HG02840 (cell line): Measurements from ENCODE around the gene SIDT1.
A peak's percentile ranks its signal among the peaks of the same experiment; 100 is the strongest.

Experiments used
- ATAC-seq: cut with Tn5 transposase; IDR thresholded peaks from one replicate; pipeline ENCODE4 v1.9.1; 2021; ENCODE audit warnings: mild to moderate bottlenecking, moderate library complexity, moderate number of reproducible peaks; ENCODE audit not compliant: unreplicated experiment, low FRiP score

Gene SIDT1

DNA sequence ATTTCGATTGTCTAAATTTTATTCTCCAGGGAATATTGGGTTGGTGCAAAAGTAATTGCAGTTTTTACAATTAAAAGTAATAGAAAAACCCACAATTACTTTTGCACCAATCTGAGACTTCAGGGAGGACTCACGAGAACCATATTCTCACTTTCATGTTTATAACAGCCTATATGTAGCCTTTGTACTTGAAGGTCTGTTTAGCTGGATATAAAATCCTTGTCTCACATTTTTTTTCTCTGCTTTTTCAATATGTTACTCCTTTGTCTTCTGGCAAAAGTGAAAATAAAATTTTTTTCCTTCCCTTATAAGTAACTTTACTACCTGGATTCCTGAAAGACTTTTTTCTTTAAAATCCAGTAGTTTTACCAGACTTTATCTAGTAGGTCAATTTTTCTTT lies 9.2 kb downstream of the SIDT1 start:
- ATAC-seq = no peak

GRCh38 chr3:113545594-113545993 lies 13.2 kb downstream of the SIDT1 start:
- no peak for ATAC-seq

DNA sequence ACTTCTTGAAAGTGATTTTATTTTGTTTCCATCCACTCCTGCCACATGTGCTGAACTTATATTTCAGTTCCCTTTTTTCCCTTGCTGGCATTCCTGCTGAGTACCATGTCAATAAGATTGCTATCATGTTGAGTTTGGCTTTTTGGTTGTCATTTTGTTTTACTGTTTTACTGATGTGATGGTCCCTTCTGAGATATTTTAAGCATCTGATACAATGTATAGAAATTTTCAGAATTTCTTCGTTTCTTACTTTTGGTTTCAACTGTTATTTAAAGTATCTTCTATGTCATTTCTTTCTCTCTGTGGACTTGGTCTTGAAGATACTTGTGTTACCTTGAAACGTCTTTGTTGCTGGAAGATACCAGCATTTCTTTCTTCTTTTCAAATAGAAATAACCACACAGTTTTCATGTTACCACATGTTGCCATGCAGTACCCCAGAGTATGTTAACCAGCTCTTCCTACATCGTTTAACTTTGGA lies 14.1 kb downstream of the SIDT1 start:
- peak; percentile 84 for ATAC-seq

- no peak for ATAC-seq
These were observed 16.1 kb downstream of the SIDT1 start for GRCh38 chr3:113548501-113548900.

GRCh38 chr3:113551820-113552219 lies 19.5 kb downstream of the SIDT1 start:
- no peak for ATAC-seq

DNA sequence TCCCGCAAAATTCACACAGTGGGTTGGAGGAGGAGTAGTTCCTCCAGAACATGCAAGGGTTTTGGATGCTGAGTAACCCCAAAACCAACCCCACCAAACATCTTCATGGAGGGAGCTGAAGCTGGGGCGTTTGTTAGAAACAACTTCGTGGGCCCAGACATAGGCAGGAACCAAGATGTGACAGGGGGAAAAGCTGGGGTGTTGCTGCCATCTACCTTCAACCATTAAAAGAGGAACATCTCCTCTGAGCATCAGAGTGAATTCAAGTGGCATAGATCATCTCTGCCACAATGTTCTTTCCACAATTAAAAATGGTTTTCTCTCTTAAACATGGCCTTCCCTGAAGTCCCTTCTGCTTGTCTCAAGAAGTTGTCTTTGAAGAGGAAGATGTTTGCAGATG lies 20.5 kb downstream of the SIDT1 start:
- no peak for ATAC-seq

DNA sequence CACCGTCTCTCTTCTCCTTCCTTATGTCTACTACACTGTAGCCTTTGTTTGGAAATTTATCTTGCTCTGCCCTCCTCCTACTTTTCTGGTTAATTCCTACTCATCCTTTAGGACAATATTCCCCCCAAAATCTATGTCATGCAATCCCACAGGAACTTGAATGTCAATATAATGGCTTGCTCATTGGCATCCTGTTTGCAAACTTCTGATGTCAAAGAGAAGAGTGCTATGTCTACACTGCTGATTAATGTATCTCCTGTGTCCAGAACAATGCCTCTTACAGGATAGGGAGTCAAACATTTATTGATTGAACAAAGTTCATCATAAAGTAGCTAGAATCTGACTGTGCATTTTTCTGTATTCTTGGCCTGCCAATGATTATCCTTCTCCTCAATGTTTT lies 22.8 kb downstream of the SIDT1 start:
- ATAC-seq = no peak

- no peak for ATAC-seq
These were observed 24.1 kb downstream of the SIDT1 start for GRCh38 chr3:113556316-113556945.

DNA sequence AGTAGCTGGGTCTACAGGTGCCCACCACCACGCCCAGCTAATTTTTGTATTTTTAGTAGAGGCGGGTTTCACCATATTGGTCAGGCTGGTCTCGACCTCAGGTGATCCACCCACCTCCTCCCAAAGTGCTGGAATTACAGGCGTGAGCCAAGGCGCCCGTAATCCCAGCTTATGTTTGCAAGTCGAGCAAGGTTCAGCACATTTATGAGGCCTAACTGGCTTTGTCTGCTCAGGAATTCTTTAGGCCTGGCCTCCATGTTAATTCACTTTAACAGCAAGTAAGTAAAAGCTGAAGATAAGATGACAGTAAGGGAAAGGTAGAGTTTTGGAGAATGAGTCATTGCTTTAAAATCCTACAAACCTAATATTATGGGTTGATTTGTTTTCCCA lies 24.6 kb downstream of the SIDT1 start:
- no peak for ATAC-seq

GRCh38 chr3:113557374-113557773 lies 25.0 kb downstream of the SIDT1 start:
- ATAC-seq = no peak

GRCh38 chr3:113559009-113559408 lies 26.7 kb downstream of the SIDT1 start:
- ATAC-seq = no peak

- no peak for ATAC-seq
These were observed 27.9 kb downstream of the SIDT1 start for GRCh38 chr3:113560271-113560670.

- no peak for ATAC-seq
These were observed 28.7 kb downstream of the SIDT1 start for GRCh38 chr3:113560831-113561623.

GRCh38 chr3:113565555-113565954 lies 33.2 kb downstream of the SIDT1 start:
- no peak for ATAC-seq

GRCh38 chr3:113570158-113570557 lies 37.8 kb downstream of the SIDT1 start:
- ATAC-seq = no peak

DNA sequence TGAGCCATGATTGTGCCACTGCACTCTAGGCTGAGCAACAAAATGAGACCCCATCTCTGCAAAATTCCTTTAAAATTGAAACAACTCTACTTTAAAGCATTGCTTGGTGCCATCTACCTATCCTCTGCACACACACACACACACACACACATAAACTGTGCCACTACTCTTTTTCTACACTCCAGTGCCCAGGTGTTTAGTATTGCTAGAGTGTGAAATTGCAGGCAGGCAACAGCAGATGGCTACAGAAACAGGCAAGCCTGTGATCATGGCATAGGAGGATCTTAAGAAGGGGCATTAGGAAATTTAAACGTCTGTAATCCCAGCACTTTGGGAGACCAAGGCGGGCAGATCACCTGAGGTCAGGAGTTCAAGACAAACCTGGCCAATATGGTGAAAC lies 39.0 kb downstream of the SIDT1 start:
- no peak for ATAC-seq

GRCh38 chr3:113573728-113574127 lies 41.4 kb downstream of the SIDT1 start:
- ATAC-seq = no peak

DNA sequence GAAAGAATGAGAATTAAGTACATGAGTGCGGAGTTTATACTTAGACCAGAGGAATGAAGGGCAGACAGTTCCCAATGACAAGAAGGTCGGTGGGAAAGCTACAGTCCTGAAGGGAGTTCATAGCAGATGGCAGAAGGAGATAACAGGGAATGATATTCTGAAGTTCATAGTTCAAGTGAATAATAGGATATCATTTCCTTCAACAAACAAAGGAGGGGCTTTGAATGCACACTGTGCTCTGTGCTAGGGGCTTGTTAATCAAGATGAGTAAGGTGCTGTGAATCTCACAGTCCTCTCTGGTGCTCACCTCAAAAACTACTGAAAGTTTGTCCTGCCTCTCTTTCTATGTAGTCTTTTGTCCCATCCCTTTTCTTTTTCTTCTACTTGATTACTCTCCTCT lies 41.9 kb downstream of the SIDT1 start:
- no peak for ATAC-seq

DNA sequence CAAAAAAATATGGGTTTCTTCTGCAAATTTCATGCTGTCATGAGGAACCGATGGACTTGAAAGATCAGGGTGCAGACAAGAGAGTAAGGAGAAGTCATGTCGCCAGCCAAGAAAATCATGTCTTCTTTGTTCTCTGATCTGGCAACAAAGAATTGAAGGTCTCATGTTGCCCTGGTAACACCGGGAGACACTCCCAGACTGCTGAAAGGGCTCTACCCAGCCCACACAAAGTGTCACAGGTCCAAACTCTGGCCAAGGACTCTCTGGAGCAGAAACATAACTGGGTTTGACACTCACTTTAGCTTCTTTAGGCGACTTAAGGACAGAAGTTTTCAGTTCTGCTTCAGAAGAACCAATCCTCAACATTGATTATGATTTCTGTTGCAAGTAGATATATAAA lies 42.9 kb downstream of the SIDT1 start:
- no peak for ATAC-seq

DNA sequence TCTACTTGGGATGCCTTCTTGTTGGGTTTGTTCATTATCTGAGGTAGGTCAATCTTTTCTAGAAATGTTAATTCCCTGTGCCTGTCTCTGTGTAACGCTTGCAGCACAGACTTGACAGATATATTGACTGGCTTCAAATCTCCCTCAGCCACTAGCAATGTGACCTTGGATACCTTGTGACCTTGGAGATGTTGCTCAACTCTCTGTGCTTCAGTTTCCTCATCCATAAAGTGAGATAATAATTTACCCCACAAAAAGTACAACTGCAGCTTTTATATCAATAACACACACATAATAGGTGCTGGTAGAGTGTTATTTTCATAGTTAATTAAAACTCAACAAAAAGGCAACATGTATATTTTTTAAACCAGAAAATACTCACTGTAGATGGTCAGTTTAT lies 52.9 kb downstream of the SIDT1 start:
- no peak for ATAC-seq

DNA sequence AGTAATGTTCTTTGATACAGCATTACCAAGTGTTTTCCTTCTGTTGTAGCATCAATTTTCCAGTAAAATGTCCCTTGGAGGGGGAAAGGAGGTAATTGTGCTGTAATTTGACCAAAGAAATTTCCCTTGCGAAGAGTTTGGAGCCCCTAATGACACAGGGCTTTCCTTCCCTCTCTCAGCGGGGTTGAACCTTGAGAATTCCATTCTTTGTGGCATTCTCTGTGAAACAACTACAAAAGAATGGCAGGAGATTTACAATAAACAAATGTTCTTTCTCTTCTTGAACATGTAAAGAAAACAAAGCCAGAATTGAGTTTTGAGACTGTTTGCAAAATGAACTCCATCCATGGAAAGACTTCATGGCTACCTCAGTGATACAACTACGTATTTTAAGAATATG lies 53.4 kb downstream of the SIDT1 start:
- ATAC-seq = no peak

- no peak for ATAC-seq
These were observed 56.5 kb downstream of the SIDT1 start for GRCh38 chr3:113588806-113589205.
